ES-I3 (cell line): ENCODE data around the gene PHPT1.
"Not testable (repeated sequence)": the region's sequence is repeated elsewhere in the genome, so short reads cannot be mapped to it uniquely, and the experiment has no call there.

Source experiments
- H3K36me3 ChIP-seq: 2 replicates; pipeline ENCODE4 v1.6.1; 2013; ENCODE audit warnings: mild to moderate bottlenecking, low read length, control low read depth, moderate library complexity; ENCODE audit not compliant: insufficient read depth
- H3K4me1 ChIP-seq: 2 replicates; pipeline ENCODE4 v1.6.1; 2013; ENCODE audit warnings: mild to moderate bottlenecking, control low read depth, low read length; ENCODE audit not compliant: insufficient read depth
- H3K9ac ChIP-seq: 2 replicates; pipeline ENCODE4 v1.6.1; 2013; ENCODE audit warnings: low read depth, mild to moderate bottlenecking, low read length, moderate library complexity
- H3K9me3 ChIP-seq: 2 replicates; pipeline ENCODE4 v1.6.1; 2013; ENCODE audit warnings: mild to moderate bottlenecking, low read length, moderate library complexity; ENCODE audit not compliant: control insufficient read depth, insufficient read depth

PHPT1 gene

GRCh38 chr9:136838314-136839228 is 10.6 kb upstream of the PHPT1 start:
- no peaks in the 10 kb centered on the region for H3K9me3 ChIP-seq
- H3K4me1 ChIP-seq: peaks cover 8% of the 10 kb centered on the region; the same call in 1 of the 2 replicates
- no peak overlapping the region for H3K9ac ChIP-seq
- no peaks in the 10 kb centered on the region for H3K36me3 ChIP-seq

DNA sequence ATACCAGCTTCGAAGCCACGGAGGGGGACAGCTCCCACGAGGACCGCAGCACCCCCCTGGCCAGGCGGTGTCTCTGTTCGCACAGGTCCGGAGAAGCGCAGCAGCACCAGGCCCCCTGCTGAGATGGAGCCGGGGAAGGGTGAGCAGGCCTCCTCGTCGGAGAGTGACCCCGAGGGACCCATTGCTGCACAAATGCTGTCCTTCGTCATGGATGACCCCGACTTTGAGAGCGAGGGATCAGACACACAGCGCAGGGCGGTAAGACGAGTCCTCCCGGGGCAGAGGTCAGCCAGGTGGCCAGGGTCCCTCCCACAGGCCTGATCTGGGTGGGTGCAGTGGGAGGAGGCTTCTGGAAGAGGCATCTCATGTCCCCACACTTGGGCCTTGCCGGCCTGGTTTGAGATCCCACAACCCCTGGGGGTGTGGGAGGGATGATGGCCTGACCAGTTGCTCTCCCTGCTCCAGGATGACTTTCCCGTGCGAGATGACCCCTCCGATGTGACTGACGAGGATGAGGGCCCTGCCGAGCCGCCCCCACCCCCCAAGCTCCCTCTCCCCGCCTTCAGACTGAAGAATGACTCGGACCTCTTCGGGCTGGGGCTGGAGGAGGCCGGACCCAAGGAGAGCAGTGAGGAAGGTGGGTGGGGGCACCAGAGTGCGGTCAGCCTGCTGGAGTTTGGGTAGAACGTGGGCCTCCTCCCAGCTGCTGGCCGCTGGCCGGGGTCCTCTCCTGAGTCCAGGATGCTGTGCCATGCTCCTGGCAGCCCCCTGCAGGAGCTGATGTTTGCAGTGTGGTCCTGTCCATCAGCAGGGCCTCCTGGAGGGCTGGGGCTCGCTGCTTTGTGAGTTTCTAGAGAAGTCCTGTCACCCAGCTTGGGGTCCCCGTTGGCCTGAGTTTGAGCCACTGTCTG is 9.7 kb upstream of the PHPT1 start:
- Histone ChIP-seq H3K4me1 (peaks cover 8% of the 10 kb centered on the region; the same call in 1 of the 2 replicates), H3K36me3 (no peaks in the 10 kb centered on the region), H3K9me3 (no peaks in the 10 kb centered on the region), H3K9ac (no peak overlapping the region)

DNA sequence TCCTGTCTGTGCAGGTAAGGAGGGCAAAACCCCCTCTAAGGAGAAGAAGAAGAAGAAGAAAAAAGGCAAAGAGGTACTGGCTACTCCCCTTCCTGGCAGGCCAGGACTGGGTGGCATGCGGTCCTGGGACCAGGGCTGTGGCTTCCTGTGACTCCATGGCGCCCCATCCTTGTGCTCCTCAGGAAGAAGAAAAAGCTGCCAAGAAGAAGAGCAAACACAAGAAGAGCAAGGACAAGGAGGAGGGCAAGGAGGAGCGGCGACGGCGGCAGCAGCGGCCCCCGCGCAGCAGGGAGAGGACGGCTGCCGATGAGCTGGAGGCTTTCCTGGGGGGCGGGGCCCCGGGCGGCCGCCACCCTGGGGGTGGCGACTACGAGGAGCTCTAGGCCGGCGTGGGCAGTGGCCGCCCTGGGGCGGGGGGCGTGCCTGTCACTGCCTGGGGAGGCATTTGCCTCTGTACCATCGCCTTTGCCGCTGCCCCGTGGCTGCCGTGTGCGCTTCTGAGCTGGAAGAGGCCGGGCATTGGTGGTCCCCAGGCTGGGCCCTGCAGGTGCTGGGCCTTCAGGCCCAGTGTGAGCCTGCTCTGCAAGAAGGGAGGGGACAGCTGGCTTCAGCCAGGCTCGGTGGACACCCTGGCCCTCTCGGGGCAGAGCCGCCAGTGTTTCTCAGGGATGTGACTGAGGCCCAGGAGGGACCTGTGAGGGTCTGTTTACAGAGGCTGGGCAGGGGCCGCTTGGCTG is 8.9 kb upstream of the PHPT1 start:
- H3K9ac ChIP-seq: no peak overlapping the region
- no peaks in the 10 kb centered on the region for H3K9me3 ChIP-seq
- H3K36me3 ChIP-seq: no peaks in the 10 kb centered on the region
- peaks cover 8% of the 10 kb centered on the region; the same call in 1 of the 2 replicates for H3K4me1 ChIP-seq

DNA sequence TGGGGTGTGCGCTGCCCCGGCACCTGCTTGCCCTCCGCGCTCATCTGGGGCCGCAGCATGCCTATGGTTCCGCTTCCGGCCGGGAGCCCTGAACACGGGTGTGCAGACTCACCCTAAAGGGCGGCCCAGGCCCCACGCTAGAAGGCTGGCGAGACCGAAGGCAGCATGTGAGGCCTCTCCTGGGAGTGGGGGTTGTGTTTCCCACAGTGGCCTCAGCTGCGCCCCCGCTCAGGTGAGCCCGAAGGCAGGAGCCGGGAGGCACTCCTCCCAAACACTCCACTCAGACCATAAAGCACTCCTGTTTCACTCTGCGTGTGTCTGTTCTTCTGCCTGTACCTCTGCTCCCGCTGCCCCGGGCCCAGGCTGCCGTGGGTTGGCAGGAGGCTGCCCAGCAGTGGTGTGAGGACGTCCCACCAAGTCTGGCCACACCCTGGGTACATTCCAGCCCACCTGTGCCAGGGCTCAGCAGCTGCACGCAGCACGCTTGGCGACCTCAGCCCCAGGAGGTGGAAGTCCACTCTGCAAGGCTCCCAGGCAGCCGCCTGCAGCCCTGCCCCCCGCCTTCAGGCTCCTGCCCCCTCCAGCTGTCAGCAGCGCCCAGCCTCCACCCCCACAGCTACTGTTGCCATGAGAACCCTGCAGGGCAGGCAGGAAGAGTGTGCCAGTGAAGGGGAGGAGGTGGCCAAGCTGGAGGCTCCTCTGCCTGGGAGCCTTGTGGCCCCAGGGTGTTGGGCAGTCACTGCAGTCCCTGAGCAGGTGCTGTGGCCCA is 8.1 kb upstream of the PHPT1 start:
- Histone ChIP-seq H3K36me3 (no peaks in the 10 kb centered on the region), H3K9ac (no peak overlapping the region), H3K4me1 (peaks cover 8% of the 10 kb centered on the region; the same call in 1 of the 2 replicates), H3K9me3 (no peaks in the 10 kb centered on the region)

DNA sequence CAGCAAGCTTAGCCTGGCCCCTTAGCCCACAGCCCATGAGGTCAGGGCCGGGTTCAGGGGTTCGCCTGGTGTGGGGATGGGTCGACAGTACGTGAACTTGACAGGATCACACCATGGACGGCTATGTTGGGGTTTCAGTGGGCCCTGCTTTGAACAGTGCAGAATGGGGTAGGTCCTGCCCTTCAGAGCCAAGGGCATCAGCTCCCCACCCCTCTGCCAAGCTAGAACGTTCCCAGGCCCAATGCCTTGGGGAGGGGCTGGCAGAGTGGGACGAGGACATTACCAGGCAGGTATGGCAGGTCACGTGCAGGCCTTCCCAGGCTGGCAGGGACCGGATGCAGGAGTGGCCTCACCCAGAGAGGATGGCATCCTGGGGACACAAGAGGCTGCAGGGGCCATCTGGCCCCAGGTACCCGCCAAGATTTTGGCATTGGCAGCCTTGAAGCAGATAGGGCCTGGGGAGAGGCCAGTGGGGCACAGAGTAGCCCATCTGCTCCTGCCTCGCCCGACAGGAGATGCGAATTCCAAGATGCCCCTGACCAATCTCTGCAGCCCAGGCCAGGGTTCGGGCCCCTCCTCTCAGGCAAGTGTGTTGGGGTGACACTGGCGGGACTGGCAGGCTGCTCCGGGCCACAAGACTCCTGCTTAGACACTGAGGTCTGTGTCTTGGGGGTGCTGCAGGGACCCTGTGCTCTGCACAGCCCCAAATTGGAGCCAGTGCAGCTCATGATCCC is 7.4 kb upstream of the PHPT1 start:
- H3K4me1 ChIP-seq, H3K9ac ChIP-seq, H3K36me3 ChIP-seq, H3K9me3 ChIP-seq: not testable (repeated sequence)

DNA sequence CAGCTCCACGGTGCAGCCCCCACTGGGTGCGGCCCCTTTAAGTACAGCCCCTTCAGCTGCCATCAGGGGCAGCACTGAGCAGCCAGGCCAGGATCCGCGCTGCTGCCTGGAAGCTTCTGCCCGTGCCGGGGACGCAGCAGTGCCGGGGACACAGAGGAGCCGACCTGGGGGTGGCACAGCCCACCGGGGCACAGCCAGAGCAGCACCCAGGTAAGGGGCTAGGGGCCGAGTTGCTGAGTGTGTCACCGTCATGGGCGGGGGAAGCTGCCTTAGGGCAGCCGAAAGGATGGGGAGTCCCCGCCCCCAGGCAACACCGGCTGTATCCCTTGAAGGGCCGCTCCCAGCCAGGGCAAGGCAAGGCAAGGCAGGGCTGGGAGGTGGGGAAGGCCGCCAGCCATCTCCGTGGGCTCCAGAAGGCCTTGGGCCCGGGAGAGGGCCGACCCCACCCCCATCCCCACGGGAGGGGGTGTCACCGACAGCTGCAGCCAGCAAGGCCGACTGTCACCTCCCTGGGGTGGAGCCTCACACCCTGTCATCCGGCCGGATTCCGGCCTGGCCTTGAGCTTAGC is 6.7 kb upstream of the PHPT1 start, which contains the start of gene AJM1:
Gene AJM1 (plus strand): TSS at position 99 of the 569 bp plus-strand sequence. CDS start 1,937 bp downstream, outside the sequence.
- not testable (repeated sequence) for H3K4me1 ChIP-seq, H3K36me3 ChIP-seq, H3K9me3 ChIP-seq, H3K9ac ChIP-seq

- not testable (repeated sequence) for H3K4me1 ChIP-seq
Measured at GRCh38 chr9:136843159-136843800, 5.9 kb upstream of the PHPT1 start.

GRCh38 chr9:136843801-136844740 is 5.1 kb upstream of the PHPT1 start:
- H3K9me3 ChIP-seq, H3K36me3 ChIP-seq, H3K9ac ChIP-seq, H3K4me1 ChIP-seq: not testable (repeated sequence)

More at GRCh38 chr9:136843159-136843800, 5.9 kb upstream of the PHPT1 start:
- H3K36me3 ChIP-seq, H3K9ac ChIP-seq, H3K9me3 ChIP-seq: not testable (repeated sequence)

- H3K9me3 ChIP-seq: no peaks in the 10 kb centered on the region
- H3K9ac ChIP-seq: no peak overlapping the region
- no peaks in the 10 kb centered on the region for H3K36me3 ChIP-seq
- H3K4me1 ChIP-seq: peaks cover 8% of the 10 kb centered on the region; the same call in 1 of the 2 replicates
Measured at GRCh38 chr9:136844761-136845464, 4.3 kb upstream of the PHPT1 start.

DNA sequence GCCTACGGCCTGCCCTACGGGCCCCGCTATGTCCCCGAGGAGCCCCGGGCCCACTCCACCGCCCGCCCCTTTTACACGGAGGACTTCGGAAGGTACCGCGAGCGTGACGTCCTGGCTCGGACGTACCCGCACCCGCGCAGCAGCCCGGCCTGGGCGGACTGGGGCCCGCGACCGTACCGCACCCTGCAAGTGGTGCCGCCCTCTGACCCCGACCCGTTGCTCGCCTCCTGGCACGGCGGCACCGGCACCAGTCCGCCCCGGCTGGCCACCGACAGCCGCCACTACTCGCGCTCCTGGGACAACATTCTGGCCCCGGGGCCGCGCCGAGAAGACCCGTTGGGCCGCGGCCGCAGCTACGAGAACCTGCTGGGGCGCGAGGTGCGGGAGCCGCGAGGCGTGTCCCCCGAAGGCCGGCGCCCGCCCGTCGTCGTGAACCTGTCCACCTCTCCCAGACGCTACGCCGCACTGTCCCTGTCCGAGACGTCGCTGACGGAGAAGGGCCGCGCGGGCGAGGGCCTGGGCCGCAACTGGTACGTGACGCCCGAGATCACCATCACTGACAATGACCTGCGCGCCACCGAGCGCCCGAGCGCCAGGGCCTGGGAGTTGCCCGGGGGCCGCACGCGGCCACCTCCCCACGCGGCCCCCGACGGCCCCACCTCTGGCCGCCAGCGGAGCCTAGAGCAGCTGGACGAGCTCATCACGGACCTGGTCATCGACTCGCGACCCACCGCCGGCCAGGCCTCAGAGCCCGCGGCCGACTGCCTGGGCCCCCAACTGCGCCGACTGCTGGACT is 3.5 kb upstream of the PHPT1 start:
- H3K9me3 ChIP-seq: no peaks in the 10 kb centered on the region
- H3K9ac ChIP-seq: peak overlapping the region; percentile 4; the same call in 1 of the 2 replicates
- no peaks in the 10 kb centered on the region for H3K36me3 ChIP-seq
- peaks cover 4% of the 10 kb centered on the region; the same call in 1 of the 2 replicates for H3K4me1 ChIP-seq
